Colonic mucosa (tissue), 4 donors: ENCODE data around the gene STK32B. TPM values are rescaled to one million over a fixed set of nuclear protein-coding genes. Genes with fewer than 3 reads are reported as not detected.
"Not testable (repeated sequence)": the region's sequence is repeated elsewhere in the genome, so short reads cannot be mapped to it uniquely, and the experiment has no call there.

Experiments used
- DNase-seq: peaks from one replicate; pipeline ENCODE4 v3.0.0-alpha.2; 2020
- H3K27ac ChIP-seq: fragments of 200-600 bp; one replicate; pipeline ENCODE4 v1.8.0; 2021
- H3K27me3 ChIP-seq: fragments of 200-600 bp; one replicate; pipeline ENCODE4 v1.8.0; 2021
- H3K36me3 ChIP-seq: fragments of 200-600 bp; one replicate; pipeline ENCODE4 v1.8.0; 2021
- H3K4me1 ChIP-seq: fragments of 200-600 bp; one replicate; pipeline ENCODE4 v1.8.0; 2021; ENCODE audit warnings: mild to moderate bottlenecking
- H3K4me3 ChIP-seq: fragments of 200-600 bp; one replicate; pipeline ENCODE4 v1.8.0; 2021
- H3K9ac ChIP-seq, 2 donors: one replicate each; pipeline ENCODE4 v1.7.0; 2013; ENCODE audit warnings: control low read depth in 2 of 2, low read depth in 2 of 2, low read length in 2 of 2
- H3K9me3 ChIP-seq: fragments of 200-600 bp; one replicate; pipeline ENCODE4 v1.8.0; 2021
- CTCF ChIP-seq: fragments of 200-600 bp; IDR thresholded peaks from one replicate; pipeline ENCODE4 v1.8.0; 2022; ENCODE audit warnings: antibody characterized with exemption, mild to moderate bottlenecking
- intact Hi-C: fragments of 100-400 bp; cut with DNase I; formaldehyde crosslinking; loops from one replicate; pipeline ENCODE4 v1.14.1; 2022
- total RNA-seq, 2 donors: library from RNA; stranded (reverse); fragmentation: NEBNext Ultra II Directional in 1 of 2; extraction: Animal tissue kit (Norgen Biotek cat#: 25700) in 1 of 2; gene quantifications; one replicate each; pipeline ENCODE4 v1.2.1, GENCODE V29; 2021
- donor health status: healthy.
- donor health status: DM: no; HTN: no; CAD: no.
- donor health status: DM: no; HTN: no; CAD: no.

Gene STK32B
- total RNA-seq, 2 donors from 2014 or later = 0.64 to 0.82 TPM

GRCh38 chr4:5052726-5053425 is 1.6 kb downstream of the STK32B start:
- DNase-seq = no peak
- Histone ChIP-seq H3K27ac (no peak overlapping the region), H3K9me3 (no peaks in the 10 kb centered on the region), H3K9ac (no peak overlapping the region), H3K4me1 (no peaks in the 10 kb centered on the region), H3K4me3 (no peak overlapping the region), H3K27me3 (peaks cover 22% of the 10 kb centered on the region), H3K36me3 (no peaks in the 10 kb centered on the region)
- intact Hi-C loops = loop anchor here (5.0 to 10.0 kb wide), 2 partner anchors 92 to 759 kb away; no protein-coding TSS in a partner anchor
- TF ChIP-seq CTCF = no peak

- Histone ChIP-seq H3K9ac (no peak overlapping the region), H3K4me3 (no peak overlapping the region), H3K27ac (no peak overlapping the region), H3K36me3 (no peaks in the 10 kb centered on the region), H3K27me3 (peaks cover 22% of the 10 kb centered on the region), H3K9me3 (no peaks in the 10 kb centered on the region), H3K4me1 (no peaks in the 10 kb centered on the region)
- no peak for TF ChIP-seq CTCF
- DNase-seq = no peak
- intact Hi-C loops = loop anchor here (5.0 to 10.0 kb wide), 2 partner anchors 90 to 758 kb away; no protein-coding TSS in a partner anchor
These were observed 3.3 kb downstream of the STK32B start for GRCh38 chr4:5054532-5054931.

- H3K9me3 ChIP-seq = no peaks in the 10 kb centered on the region
- no peaks in the 10 kb centered on the region for H3K4me1 ChIP-seq
- H3K4me3 ChIP-seq = no peak overlapping the region
- peaks cover 21% of the 10 kb centered on the region for H3K27me3 ChIP-seq
- intact Hi-C loops = loop anchor here (10.0 kb wide), 1 partner anchor 89 kb away; no protein-coding TSS in a partner anchor
- H3K9ac ChIP-seq = no peak overlapping the region
- TF ChIP-seq CTCF = no peak
- DNase-seq = no peak
- no peak overlapping the region for H3K27ac ChIP-seq
- H3K36me3 ChIP-seq = no peaks in the 10 kb centered on the region
These were observed 4.1 kb downstream of the STK32B start for GRCh38 chr4:5055411-5055810.

DNA sequence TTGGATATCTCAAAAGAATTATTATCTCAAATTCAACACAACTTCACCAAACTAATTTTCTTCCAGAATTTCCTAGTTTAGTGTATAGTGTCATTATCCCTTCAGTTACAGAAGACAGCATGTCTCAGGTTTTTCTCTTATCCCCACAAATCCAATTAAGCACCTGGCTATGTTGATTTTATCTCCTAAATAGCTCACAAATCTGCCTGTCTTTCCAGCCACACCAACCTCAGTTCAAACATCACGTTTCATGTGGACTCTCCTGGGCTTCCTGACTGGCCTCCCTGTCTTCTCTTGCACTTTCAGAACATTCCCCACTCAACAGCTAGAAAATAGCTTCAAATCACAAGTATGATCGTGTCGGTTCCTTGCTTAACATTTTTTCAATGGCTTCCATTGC is 14.8 kb downstream of the STK32B start:
- Histone ChIP-seq H3K27me3 (no peaks in the 10 kb centered on the region), H3K9ac (no peak overlapping the region), H3K36me3 (no peaks in the 10 kb centered on the region), H3K9me3 (no peaks in the 10 kb centered on the region), H3K4me3 (no peak overlapping the region), H3K4me1 (no peaks in the 10 kb centered on the region), H3K27ac (no peak overlapping the region)
- no peak for DNase-seq
- intact Hi-C loops = no loop called here
- no peak for TF ChIP-seq CTCF

- H3K27ac ChIP-seq, H3K4me3 ChIP-seq, H3K36me3 ChIP-seq, H3K4me1 ChIP-seq, H3K27me3 ChIP-seq, H3K9me3 ChIP-seq, DNase-seq, intact Hi-C loops, H3K9ac ChIP-seq: not testable (repeated sequence)
These were observed 15.7 kb downstream of the STK32B start for GRCh38 chr4:5066968-5067367.

DNA sequence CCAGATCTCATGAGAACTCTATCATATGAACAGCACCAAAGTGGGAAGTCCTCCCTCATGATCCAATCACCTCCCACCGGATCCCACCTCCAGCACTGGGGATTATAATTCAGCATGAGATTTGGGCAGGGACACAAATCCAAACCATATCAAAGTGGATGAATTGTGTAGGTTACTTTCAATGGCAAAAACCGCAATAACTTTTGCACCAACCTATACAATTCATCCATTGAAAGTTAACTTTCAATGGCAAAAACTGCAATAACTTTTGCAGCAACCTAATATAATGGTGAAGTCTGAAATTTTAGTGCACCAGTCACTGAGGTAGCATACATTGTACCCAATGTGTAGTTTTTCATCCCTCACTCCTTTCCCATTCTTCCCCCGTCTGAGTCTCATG is 16.6 kb downstream of the STK32B start:
- Histone ChIP-seq H3K9ac (no peak overlapping the region), H3K4me1 (no peaks in the 10 kb centered on the region), H3K4me3 (no peak overlapping the region), H3K27me3 (no peaks in the 10 kb centered on the region), H3K9me3 (no peaks in the 10 kb centered on the region), H3K36me3 (no peaks in the 10 kb centered on the region), H3K27ac (no peak overlapping the region)
- intact Hi-C loops = no loop called here
- no peak for DNase-seq
- TF ChIP-seq CTCF = no peak
